Measurements from ENCODE around the gene SLC2A1.
A peak's percentile ranks its signal among the peaks of the same experiment; 100 is the strongest.

Gene SLC2A1

DNA sequence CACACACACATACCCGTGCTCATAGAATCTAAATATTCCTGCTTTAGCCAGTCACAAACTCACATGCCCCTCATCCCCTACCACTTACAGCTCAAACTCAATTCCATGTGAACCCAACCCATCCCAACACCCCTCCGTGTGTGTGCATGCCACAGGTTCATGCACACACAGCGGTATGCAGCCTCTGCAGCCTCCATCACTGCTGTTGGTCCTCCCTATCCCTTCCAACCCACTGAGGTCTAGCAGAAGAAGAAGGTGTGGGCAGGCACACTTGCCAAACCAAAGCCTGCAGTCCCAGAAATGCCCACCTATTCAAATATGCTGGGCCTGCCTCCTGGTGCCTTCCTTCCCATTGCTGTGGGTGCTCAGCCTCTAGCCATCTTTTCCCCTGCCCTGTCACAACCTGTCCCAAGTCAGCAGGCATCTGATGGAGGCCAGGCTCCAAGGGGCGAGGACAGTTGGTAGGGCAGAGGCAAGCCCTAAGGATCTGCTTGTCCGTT is 26.2 kb downstream of the SLC2A1 start:
- no CpG with 5 or more reads among the region's 5 CpGs for WGBS (ENCODE audit: extremely low coverage, insufficient coverage, insufficient read length)
- H4K12ac ChIP-seq (ENCODE audit: low read depth, low read length): no peak overlapping the region
- H3K14ac ChIP-seq (ENCODE audit: low read length): no peak overlapping the region
- H3K36me3 ChIP-seq (ENCODE audit: control insufficient read depth in 1 of 2, insufficient read depth in 2 of 2, low read length in 2 of 2): peaks cover 92% of the 10 kb centered on the region in 2 experiments
- H4K91ac ChIP-seq (ENCODE audit: low read depth, low read length): no peak overlapping the region
- no peak for DNase-seq
- H3K23ac ChIP-seq (ENCODE audit: low read length): no peak overlapping the region
- H3K4ac ChIP-seq (ENCODE audit: low read depth, low read length): peak overlapping the region; percentile 8
- H3K9ac ChIP-seq (ENCODE audit: low read length): no peak overlapping the region
- peaks cover 24% of the 10 kb centered on the region for H3K79me1 ChIP-seq (ENCODE audit: low read length)
- no peak overlapping the region for H3K4me2 ChIP-seq (ENCODE audit: low read length)
- H3K27me3 ChIP-seq (ENCODE audit: insufficient read depth, low read length): no peaks in the 10 kb centered on the region
- peaks cover 49 to 58% of the 10 kb centered on the region in 2 experiments for H3K4me1 ChIP-seq (ENCODE audit: control insufficient read depth in 1 of 2, insufficient read depth in 2 of 2, low read length in 2 of 2)
- peaks cover 5% of the 10 kb centered on the region for H3K9me3 ChIP-seq (ENCODE audit: insufficient read depth, low read depth, low read length)
- H4K8ac ChIP-seq (ENCODE audit: low read depth, low read length): no peak overlapping the region
- H3K4me3 ChIP-seq (ENCODE audit: low read depth, low read length): no peak overlapping the region
- H3K27ac ChIP-seq (ENCODE audit: low read depth, low read length): peak overlapping the region; percentile 57
- H2AFZ ChIP-seq (ENCODE audit: insufficient read depth, low read length, poor library complexity): no peak overlapping the region
- H2BK120ac ChIP-seq (ENCODE audit: insufficient read depth, low read length, poor library complexity): no peak overlapping the region
- peaks cover 15% of the 10 kb centered on the region for H3K79me2 ChIP-seq (ENCODE audit: control insufficient read depth, insufficient read depth, low read length, poor library complexity)
- no peak overlapping the region for H2AK5ac ChIP-seq (ENCODE audit: low read length)
- no peak overlapping the region for H2BK12ac ChIP-seq (ENCODE audit: low read length)
- H3K18ac ChIP-seq (ENCODE audit: low read length): peak overlapping the region; percentile 15
- peak overlapping the region; percentile 7 for H2BK5ac ChIP-seq (ENCODE audit: low read depth, low read length, poor library complexity)

DNA sequence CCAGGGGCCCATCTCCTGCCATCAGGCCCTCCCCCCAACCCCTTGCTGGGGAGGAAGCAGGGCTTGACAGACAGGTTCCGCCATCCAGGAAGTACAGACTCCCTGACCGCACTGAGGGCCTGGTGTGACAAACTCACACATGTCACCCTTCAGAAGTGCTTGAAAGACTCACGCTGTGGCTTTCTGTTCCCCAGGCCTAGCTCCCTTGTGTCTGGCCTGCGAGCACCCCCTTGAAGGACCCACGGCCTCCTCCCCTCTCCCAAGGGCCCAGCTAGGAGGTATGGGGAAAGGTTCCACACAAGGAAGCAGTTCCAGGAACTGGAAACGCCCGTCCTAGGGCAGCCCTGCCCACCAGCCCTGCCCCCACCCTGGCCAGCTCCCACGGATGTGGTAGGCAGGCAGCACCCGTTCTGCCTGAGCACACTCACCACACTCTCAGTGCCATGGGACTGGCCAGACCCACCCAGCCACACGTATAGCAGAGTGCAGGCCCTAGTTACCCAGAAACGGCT is 26.7 kb downstream of the SLC2A1 start:
- no peak overlapping the region for H3K4me3 ChIP-seq (ENCODE audit: low read depth, low read length)
- H3K4ac ChIP-seq (ENCODE audit: low read depth, low read length): peak overlapping the region; percentile 9
- no peaks in the 10 kb centered on the region for H3K27me3 ChIP-seq (ENCODE audit: insufficient read depth, low read length)
- H2AFZ ChIP-seq (ENCODE audit: insufficient read depth, low read length, poor library complexity): no peak overlapping the region
- peak overlapping the region; percentile 41 for H4K91ac ChIP-seq (ENCODE audit: low read depth, low read length)
- H2BK5ac ChIP-seq (ENCODE audit: low read depth, low read length, poor library complexity): peak overlapping the region; percentile 38
- peaks cover 24% of the 10 kb centered on the region for H3K79me1 ChIP-seq (ENCODE audit: low read length)
- H3K79me2 ChIP-seq (ENCODE audit: control insufficient read depth, insufficient read depth, low read length, poor library complexity): peaks cover 14% of the 10 kb centered on the region
- peaks cover 92 to 93% of the 10 kb centered on the region in 2 experiments for H3K36me3 ChIP-seq (ENCODE audit: control insufficient read depth in 1 of 2, insufficient read depth in 2 of 2, low read length in 2 of 2)
- peak; percentile 27 to 47 for DNase-seq
- peak overlapping the region; percentile 11 for H3K4me2 ChIP-seq (ENCODE audit: low read length)
- no peak overlapping the region for H4K12ac ChIP-seq (ENCODE audit: low read depth, low read length)
- peak overlapping the region; percentile 3 for H3K14ac ChIP-seq (ENCODE audit: low read length)
- peaks cover 4% of the 10 kb centered on the region for H3K9me3 ChIP-seq (ENCODE audit: insufficient read depth, low read depth, low read length)
- peak overlapping the region; percentile 66 for H4K8ac ChIP-seq (ENCODE audit: low read depth, low read length)
- H3K23ac ChIP-seq (ENCODE audit: low read length): no peak overlapping the region
- peaks cover 45 to 53% of the 10 kb centered on the region in 2 experiments for H3K4me1 ChIP-seq (ENCODE audit: control insufficient read depth in 1 of 2, insufficient read depth in 2 of 2, low read length in 2 of 2)
- no CpG with 5 or more reads among the region's 11 CpGs for WGBS (ENCODE audit: extremely low coverage, insufficient coverage, insufficient read length)
- H3K9ac ChIP-seq (ENCODE audit: low read length): no peak overlapping the region
- H2BK12ac ChIP-seq (ENCODE audit: low read length): peak overlapping the region; percentile 1
- H2AK5ac ChIP-seq (ENCODE audit: low read length): no peak overlapping the region
- peak overlapping the region; percentile 57 for H3K27ac ChIP-seq (ENCODE audit: low read depth, low read length)
- H2BK120ac ChIP-seq (ENCODE audit: insufficient read depth, low read length, poor library complexity): peak overlapping the region; percentile 8
- H3K18ac ChIP-seq (ENCODE audit: low read length): peak overlapping the region; percentile 15

DNA sequence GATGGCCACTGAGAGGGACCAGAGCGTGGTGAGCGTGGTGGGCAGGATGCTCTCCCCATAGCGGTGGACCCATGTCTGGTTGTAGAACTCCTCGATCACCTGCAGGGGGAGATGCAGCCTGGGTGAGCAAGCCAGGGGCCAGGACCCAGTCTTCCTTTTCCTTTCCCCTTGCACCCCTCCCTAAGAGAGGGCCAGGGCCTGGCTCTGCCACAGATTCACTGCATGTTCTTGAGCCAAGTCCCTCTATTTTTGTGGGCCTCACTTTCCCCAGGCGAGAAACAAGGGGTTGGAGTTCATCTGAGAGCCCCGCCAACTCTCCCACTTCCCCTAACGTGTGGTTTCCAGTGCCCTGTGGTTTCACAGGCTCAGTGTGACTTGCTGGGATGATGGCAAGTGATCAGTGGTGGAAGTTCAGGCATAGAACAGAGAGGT is 27.5 kb downstream of the SLC2A1 start:
- peak overlapping the region; percentile 57 for H4K91ac ChIP-seq (ENCODE audit: low read depth, low read length)
- H3K79me1 ChIP-seq (ENCODE audit: low read length): peaks cover 19% of the 10 kb centered on the region
- no peak overlapping the region for H3K23ac ChIP-seq (ENCODE audit: low read length)
- peak overlapping the region; percentile 50 for H2BK120ac ChIP-seq (ENCODE audit: insufficient read depth, low read length, poor library complexity)
- no peak overlapping the region for H3K4me2 ChIP-seq (ENCODE audit: low read length)
- peaks cover 11% of the 10 kb centered on the region for H3K79me2 ChIP-seq (ENCODE audit: control insufficient read depth, insufficient read depth, low read length, poor library complexity)
- no peak overlapping the region for H3K9ac ChIP-seq (ENCODE audit: low read length)
- H3K9me3 ChIP-seq (ENCODE audit: insufficient read depth, low read depth, low read length): peaks cover 2% of the 10 kb centered on the region
- peaks cover 37 to 44% of the 10 kb centered on the region in 2 experiments for H3K4me1 ChIP-seq (ENCODE audit: control insufficient read depth in 1 of 2, insufficient read depth in 2 of 2, low read length in 2 of 2)
- peak overlapping the region; percentile 39 for H4K8ac ChIP-seq (ENCODE audit: low read depth, low read length)
- WGBS (ENCODE audit: extremely low coverage, insufficient coverage, insufficient read length): no CpG with 5 or more reads among the region's 7 CpGs
- H3K18ac ChIP-seq (ENCODE audit: low read length): peak overlapping the region; percentile 65
- H3K27ac ChIP-seq (ENCODE audit: low read depth, low read length): peak overlapping the region; percentile 2
- no peak overlapping the region for H3K4ac ChIP-seq (ENCODE audit: low read depth, low read length)
- H3K14ac ChIP-seq (ENCODE audit: low read length): peak overlapping the region; percentile 32
- H3K4me3 ChIP-seq (ENCODE audit: low read depth, low read length): no peak overlapping the region
- H3K27me3 ChIP-seq (ENCODE audit: insufficient read depth, low read length): no peaks in the 10 kb centered on the region
- peaks cover 91 to 93% of the 10 kb centered on the region in 2 experiments for H3K36me3 ChIP-seq (ENCODE audit: control insufficient read depth in 1 of 2, insufficient read depth in 2 of 2, low read length in 2 of 2)
- no peak overlapping the region for H4K12ac ChIP-seq (ENCODE audit: low read depth, low read length)
- H2AFZ ChIP-seq (ENCODE audit: insufficient read depth, low read length, poor library complexity): no peak overlapping the region
- H2AK5ac ChIP-seq (ENCODE audit: low read length): peak overlapping the region; percentile 59
- H2BK12ac ChIP-seq (ENCODE audit: low read length): peak overlapping the region; percentile 34
- no peak overlapping the region for H2BK5ac ChIP-seq (ENCODE audit: low read depth, low read length, poor library complexity)
- peak in 1 of 2 donors; percentile 61 for DNase-seq

DNA sequence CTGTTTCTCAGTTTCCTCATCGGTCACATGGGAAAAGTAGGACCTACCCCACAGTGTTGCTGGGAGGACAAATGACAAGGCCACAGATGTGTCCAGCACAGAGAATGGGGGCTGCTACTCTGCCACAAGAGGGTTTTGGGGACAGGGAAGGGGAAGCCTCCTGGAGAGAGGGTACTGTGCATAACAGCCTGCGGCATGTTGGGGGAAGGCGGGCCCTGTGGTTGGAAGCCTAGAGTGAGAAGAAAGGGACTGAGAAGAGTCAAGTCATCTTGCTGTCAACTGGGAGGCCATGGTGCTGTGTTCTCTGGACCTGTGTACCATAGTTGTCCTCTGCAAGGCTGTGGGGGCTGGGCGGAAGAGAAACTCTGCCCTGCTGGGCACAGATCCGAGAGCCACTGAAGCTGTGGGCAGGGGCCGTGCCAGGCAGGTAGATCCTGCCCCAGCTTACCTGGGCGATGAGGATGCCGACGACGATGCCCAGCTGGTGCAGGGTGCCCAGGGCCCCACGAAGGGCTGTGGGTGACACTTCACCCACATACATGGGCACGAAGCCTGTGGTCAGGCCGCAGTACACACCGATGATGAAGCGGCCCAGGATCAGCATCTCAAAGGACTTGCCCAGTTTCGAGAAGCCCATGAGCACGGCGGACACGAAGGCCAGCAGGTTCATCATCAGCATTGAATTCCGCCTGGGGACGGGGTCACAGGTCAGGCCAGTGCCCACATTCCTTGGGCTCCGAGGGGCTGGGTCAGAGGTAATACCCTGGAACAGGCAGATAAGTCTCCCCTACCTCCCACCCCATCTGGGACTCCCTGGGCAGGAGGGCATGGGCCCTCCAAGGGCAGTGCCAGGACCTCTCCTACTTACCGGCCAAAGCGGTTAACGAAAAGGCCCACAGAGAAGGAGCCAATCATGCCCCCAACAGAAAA is 28.2 kb downstream of the SLC2A1 start:
- Histone ChIP-seq H3K4me2 (ENCODE audit: low read length) (no peak overlapping the region), H3K9ac (ENCODE audit: low read length) (no peak overlapping the region), H2BK12ac (ENCODE audit: low read length) (peak overlapping the region; percentile 6), H3K36me3 (ENCODE audit: control insufficient read depth in 1 of 2, insufficient read depth in 2 of 2, low read length in 2 of 2) (peaks cover 90 to 91% of the 10 kb centered on the region in 2 experiments), H4K12ac (ENCODE audit: low read depth, low read length) (no peak overlapping the region), H4K91ac (ENCODE audit: low read depth, low read length) (no peak overlapping the region), H3K4me1 (ENCODE audit: control insufficient read depth in 1 of 2, insufficient read depth in 2 of 2, low read length in 2 of 2) (peaks cover 34 to 39% of the 10 kb centered on the region in 2 experiments), H3K14ac (ENCODE audit: low read length) (no peak overlapping the region), H3K23ac (ENCODE audit: low read length) (no peak overlapping the region), H2AK5ac (ENCODE audit: low read length) (no peak overlapping the region), H3K18ac (ENCODE audit: low read length) (peak overlapping the region; percentile 29), H2BK120ac (ENCODE audit: insufficient read depth, low read length, poor library complexity) (no peak overlapping the region), H3K27me3 (ENCODE audit: insufficient read depth, low read length) (no peaks in the 10 kb centered on the region), H4K8ac (ENCODE audit: low read depth, low read length) (no peak overlapping the region), H3K27ac (ENCODE audit: low read depth, low read length) (peak overlapping the region; percentile 2), H2BK5ac (ENCODE audit: low read depth, low read length, poor library complexity) (no peak overlapping the region), H3K79me1 (ENCODE audit: low read length) (peaks cover 16% of the 10 kb centered on the region), H3K4me3 (ENCODE audit: low read depth, low read length) (no peak overlapping the region), H3K4ac (ENCODE audit: low read depth, low read length) (no peak overlapping the region), H2AFZ (ENCODE audit: insufficient read depth, low read length, poor library complexity) (no peak overlapping the region), H3K9me3 (ENCODE audit: insufficient read depth, low read depth, low read length) (peaks cover 2% of the 10 kb centered on the region), H3K79me2 (ENCODE audit: control insufficient read depth, insufficient read depth, low read length, poor library complexity) (peaks cover 8% of the 10 kb centered on the region)
- no peak for DNase-seq
- no CpG with 5 or more reads among the region's 25 CpGs for WGBS (ENCODE audit: extremely low coverage, insufficient coverage, insufficient read length)

Data from trophoblast cell (in vitro differentiated cells and primary cell).